Upper lobe of left lung (tissue), 4 donors: ENCODE measurements around the gene CADM3.

Experiments used
- CTCF ChIP-seq, 6 experiments: fragments of 450-650 bp in 4 of 6; fragments of 200-600 bp in 2 of 6; sonication (generic) in 2 of 6; IDR thresholded peaks; one replicate each; pipeline ENCODE4 v1.5.1; 2016 to 2019; ENCODE audit warnings: antibody characterized with exemption in 6 of 6
- POLR2A ChIP-seq, 4 donors: fragments of 450-650 bp; IDR thresholded peaks; one replicate each; pipeline ENCODE4 v1.5.1; 2016 to 2017; ENCODE audit warnings: antibody characterized with exemption in 4 of 4, mild to moderate bottlenecking in 2 of 4

GRCh38 chr1:159162516-159163265, 8.7 kb upstream of the CADM3 start:
- TF ChIP-seq POLR2A (IDR thresholded peaks at IDR 0.05) (no peak), CTCF (IDR thresholded peaks at IDR 0.05) (no peak)
